ENCODE results near the gene RSRP1. TPM values are rescaled to one million over a fixed set of nuclear protein-coding genes. Genes with fewer than 3 reads are reported as not detected.

Gene RSRP1
- total and polyA plus RNA-seq, 2 of the 8 experiments (the other 6 are each of a cell fraction or from before 2014, with no cell fraction given), result 32.9 to 59.4 TPM

DNA sequence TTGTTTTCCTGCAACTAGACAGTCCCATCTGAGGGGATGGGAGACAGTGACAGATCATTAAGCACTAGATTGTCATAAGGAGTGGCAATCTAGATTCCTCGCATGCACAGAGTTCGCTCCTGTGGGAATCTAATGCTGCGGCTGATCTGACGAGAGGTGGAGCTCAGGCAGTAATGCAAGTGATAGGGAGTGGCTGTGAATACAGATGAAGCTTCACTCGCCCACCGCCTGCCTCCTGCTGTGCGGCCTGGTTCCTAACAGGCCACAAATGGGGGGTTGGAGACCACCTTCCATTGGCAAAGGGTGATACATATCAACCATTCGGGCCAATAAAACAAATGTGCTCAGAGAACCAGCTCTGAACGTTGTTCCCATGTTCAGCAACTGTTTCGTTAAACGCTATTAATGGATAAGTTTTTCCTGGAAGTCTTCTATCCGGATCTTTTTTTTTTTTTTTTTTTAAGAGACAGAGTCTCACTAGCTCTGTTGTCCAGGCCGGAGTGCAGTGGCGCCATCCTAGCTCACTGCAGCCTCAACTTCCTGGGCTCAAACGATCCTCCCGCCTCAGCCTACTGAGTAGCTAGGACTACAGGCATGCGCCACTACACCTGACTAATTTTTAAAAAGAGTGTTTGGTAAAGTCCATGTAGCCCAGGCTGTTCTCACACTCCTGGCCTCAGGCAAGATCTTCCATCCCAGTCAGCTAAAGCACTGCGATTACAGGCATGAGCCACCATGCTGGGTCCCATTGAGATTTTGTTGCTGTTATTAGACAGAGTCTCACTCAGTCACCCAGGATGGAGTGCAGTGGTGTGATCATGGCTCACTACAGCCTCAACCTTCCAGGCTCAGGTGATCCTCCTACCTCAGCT, 8.7 kb upstream of the RSRP1 start:
- FAIRE-seq (no peak), DNase-seq (ENCODE audit: low read depth in 1 of 2, low spot score in 2 of 2) (no peak)
- no peak overlapping the region for H3K56ac ChIP-seq (replicated peaks; ENCODE audit: insufficient read length, low read depth, low read length)
- no peaks in the 10 kb centered on the region for H3K23me2 ChIP-seq (ENCODE audit: low read depth, low read length)
- no peaks in the 10 kb centered on the region for H4K20me1 ChIP-seq (replicated peaks in 1 of 2; ENCODE audit: control insufficient read depth in 1 of 2, insufficient read depth in 2 of 2, low read length in 2 of 2)
- no peak overlapping the region; a peak in 1 of 4 replicates for H3K4me2 ChIP-seq (ENCODE audit: insufficient read depth in 1 of 2, low read depth in 2 of 2, low read length in 2 of 2)
- peaks cover 0 to 5% (median 4%) of the 10 kb centered on the region in 4 experiments; a peak in 4 of 7 replicates for H3K4me1 ChIP-seq (replicated peaks in 1 of 4; ENCODE audit: control insufficient read depth in 3 of 4, insufficient read depth in 4 of 4, low read length in 3 of 4)
- H4K5ac ChIP-seq (ENCODE audit: insufficient read length, low read depth, low read length), result no peak overlapping the region
- 0 out of 2 replicates have a peak overlapping the region, but pooled peaks have one; percentile 88 for H2BK15ac ChIP-seq (ENCODE audit: low read length)
- H4K91ac ChIP-seq (replicated peaks; ENCODE audit: insufficient read length, low read length), result no peak overlapping the region
- no peak overlapping the region for H2AFZ ChIP-seq (ENCODE audit: low read length)
- H3K27ac ChIP-seq (ENCODE audit: low read depth, low read length), result no peak overlapping the region
- H3K9me3 ChIP-seq (ENCODE audit: insufficient read depth in 2 of 2, low read depth in 1 of 2, low read length in 1 of 2), result no peaks in the 10 kb centered on the region
- no peak overlapping the region for H2BK20ac ChIP-seq (ENCODE audit: low read length)
- H3K14ac ChIP-seq (ENCODE audit: insufficient read length), result no peak overlapping the region
- CTCF ChIA-PET (ENCODE audit: partially characterized antibody), result interaction anchor here (0.6 to 1.1 kb wide), 3 partner anchors 51 to 555 kb away, joined by 3 read pairs; no protein-coding TSS in a partner anchor
- no peak for TF ChIP-seq TAF1 (IDR thresholded peaks at IDR 0.05; ENCODE audit: low read depth, low read length)
- no peaks in the 10 kb centered on the region for H3K79me1 ChIP-seq (ENCODE audit: low read depth, low read length)
- H3K9ac ChIP-seq (replicated peaks in 1 of 4; ENCODE audit: extremely low read depth in 1 of 4, low read depth in 3 of 4, low read length in 3 of 4), result no peak overlapping the region
- no peaks in the 10 kb centered on the region for H3K27me3 ChIP-seq (replicated peaks in 1 of 4; ENCODE audit: control insufficient read depth in 3 of 4, extremely low read depth in 1 of 4, insufficient read depth in 3 of 4, low read length in 3 of 4)
- no peak overlapping the region for H3K4me3 ChIP-seq (ENCODE audit: extremely low read depth in 1 of 4, insufficient read depth in 2 of 4, low read depth in 3 of 4, low read length in 4 of 4)
- no peak overlapping the region for H3K23ac ChIP-seq (ENCODE audit: insufficient read length)
- no peaks in the 10 kb centered on the region for H3K79me2 ChIP-seq (ENCODE audit: control insufficient read depth in 1 of 2, insufficient read depth in 2 of 2, low read length in 2 of 2)
- 87% methylated on average over 14 of the region's 18 CpGs; no CpG with 5 or more reads in 1 of the 2 experiments for WGBS, 2 experiments (ENCODE audit: extremely low coverage in 1 of 2, insufficient coverage in 1 of 2, insufficient read length in 1 of 2, insufficient replicate concordance in 2 of 2, low coverage in 1 of 2, low lambda C conversion rate in 2 of 2, missing lambda C conversion rate in 1 of 2)
- no peak overlapping the region for H2AK5ac ChIP-seq (ENCODE audit: low read depth, low read length)
- peak overlapping the region; percentile 90; the same call in 1 of the 2 replicates for H2BK12ac ChIP-seq (ENCODE audit: low read depth, low read length)
- H3K36me3 ChIP-seq (ENCODE audit: control insufficient read depth in 2 of 4, insufficient read depth in 4 of 4, low read length in 3 of 4), result no peaks in the 10 kb centered on the region
- H3K4ac ChIP-seq (replicated peaks; ENCODE audit: insufficient read length, low read depth, low read length), result no peak overlapping the region
- H4K8ac ChIP-seq (ENCODE audit: extremely low read depth, insufficient read depth, low read length), result no peak overlapping the region
- H2BK5ac ChIP-seq (ENCODE audit: low read depth, low read length), result no peak overlapping the region
- POLR2A ChIA-PET (ENCODE audit: partially characterized antibody), result interaction anchor here (1.0 to 1.7 kb wide), 4 partner anchors 9 to 232 kb away, joined by 3 to 8 read pairs (median 3); partner anchors contain the start of gene RSRP1
- H2BK120ac ChIP-seq (replicated peaks; ENCODE audit: low read depth, low read length), result no peak overlapping the region
- H3K18ac ChIP-seq (ENCODE audit: extremely low read depth, low read length), result no peak overlapping the region
